ENCODE measurements around the gene ZNF429. TPM values are rescaled to one million over a fixed set of nuclear protein-coding genes. Genes with fewer than 3 reads are reported as not detected.

The ZNF429 gene
- total RNA-seq, 1 donor from 2014 or later = 12.7 TPM

GRCh38 chr19:21587549-21587948 is 82.1 kb downstream of the ZNF429 start:
- no peak for DNase-seq (ENCODE audit: low read depth)
- no peaks in the 10 kb centered on the region for H3K79me2 ChIP-seq (ENCODE audit: insufficient read depth, low read length)
- no peaks in the 10 kb centered on the region for H4K20me1 ChIP-seq (ENCODE audit: insufficient read depth, low read length)
- no peak overlapping the region for H3K4me2 ChIP-seq (ENCODE audit: low read length)
- no peak overlapping the region for H2AFZ ChIP-seq (ENCODE audit: low read depth, low read length)
- no peak overlapping the region for H3K4me3 Mint-ChIP-seq (ENCODE audit: unreplicated experiment)
- H3K27ac ChIP-seq (ENCODE audit: low read depth, low read length) = no peak overlapping the region
- no peak for FAIRE-seq
- TF ChIP-seq EZH2 (IDR thresholded peaks at IDR 0.05; ENCODE audit: insufficient read depth, low read length) = no peak
- TF ChIP-seq, protein P1, sequence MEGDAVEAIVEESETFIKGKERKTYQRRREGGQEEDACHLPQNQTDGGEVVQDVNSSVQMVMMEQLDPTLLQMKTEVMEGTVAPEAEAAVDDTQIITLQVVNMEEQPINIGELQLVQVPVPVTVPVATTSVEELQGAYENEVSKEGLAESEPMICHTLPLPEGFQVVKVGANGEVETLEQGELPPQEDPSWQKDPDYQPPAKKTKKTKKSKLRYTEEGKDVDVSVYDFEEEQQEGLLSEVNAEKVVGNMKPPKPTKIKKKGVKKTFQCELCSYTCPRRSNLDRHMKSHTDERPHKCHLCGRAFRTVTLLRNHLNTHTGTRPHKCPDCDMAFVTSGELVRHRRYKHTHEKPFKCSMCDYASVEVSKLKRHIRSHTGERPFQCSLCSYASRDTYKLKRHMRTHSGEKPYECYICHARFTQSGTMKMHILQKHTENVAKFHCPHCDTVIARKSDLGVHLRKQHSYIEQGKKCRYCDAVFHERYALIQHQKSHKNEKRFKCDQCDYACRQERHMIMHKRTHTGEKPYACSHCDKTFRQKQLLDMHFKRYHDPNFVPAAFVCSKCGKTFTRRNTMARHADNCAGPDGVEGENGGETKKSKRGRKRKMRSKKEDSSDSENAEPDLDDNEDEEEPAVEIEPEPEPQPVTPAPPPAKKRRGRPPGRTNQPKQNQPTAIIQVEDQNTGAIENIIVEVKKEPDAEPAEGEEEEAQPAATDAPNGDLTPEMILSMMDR (IDR thresholded peaks at IDR 0.05; ENCODE audit: insufficient read depth, low read depth, low read length) = no peak
- no peaks in the 10 kb centered on the region for H3K36me3 Mint-ChIP-seq (ENCODE audit: low read depth, unreplicated experiment)
- H3K4me1 Mint-ChIP-seq (ENCODE audit: low read depth, unreplicated experiment) = no peaks in the 10 kb centered on the region
- H3K36me3 ChIP-seq (ENCODE audit: insufficient read depth, low read length) = no peaks in the 10 kb centered on the region
- no peak overlapping the region for H3K4me3 ChIP-seq (ENCODE audit: insufficient read depth, low read depth, low read length)
- peaks cover 5% of the 10 kb centered on the region for H3K9me3 ChIP-seq (ENCODE audit: insufficient read depth, low read depth, low read length)
- H3K9ac ChIP-seq (ENCODE audit: low read length) = no peak overlapping the region
- H3K4me1 ChIP-seq (ENCODE audit: insufficient read depth, low read length) = no peaks in the 10 kb centered on the region
- no peaks in the 10 kb centered on the region for H3K27me3 ChIP-seq (ENCODE audit: insufficient read depth, low read length)
- peaks cover 6% of the 10 kb centered on the region for H3K9me3 Mint-ChIP-seq (ENCODE audit: unreplicated experiment)
- H3K27me3 Mint-ChIP-seq (ENCODE audit: low read depth, unreplicated experiment) = peaks cover 23% of the 10 kb centered on the region
- H3K27ac Mint-ChIP-seq (ENCODE audit: unreplicated experiment) = no peak overlapping the region

DNA sequence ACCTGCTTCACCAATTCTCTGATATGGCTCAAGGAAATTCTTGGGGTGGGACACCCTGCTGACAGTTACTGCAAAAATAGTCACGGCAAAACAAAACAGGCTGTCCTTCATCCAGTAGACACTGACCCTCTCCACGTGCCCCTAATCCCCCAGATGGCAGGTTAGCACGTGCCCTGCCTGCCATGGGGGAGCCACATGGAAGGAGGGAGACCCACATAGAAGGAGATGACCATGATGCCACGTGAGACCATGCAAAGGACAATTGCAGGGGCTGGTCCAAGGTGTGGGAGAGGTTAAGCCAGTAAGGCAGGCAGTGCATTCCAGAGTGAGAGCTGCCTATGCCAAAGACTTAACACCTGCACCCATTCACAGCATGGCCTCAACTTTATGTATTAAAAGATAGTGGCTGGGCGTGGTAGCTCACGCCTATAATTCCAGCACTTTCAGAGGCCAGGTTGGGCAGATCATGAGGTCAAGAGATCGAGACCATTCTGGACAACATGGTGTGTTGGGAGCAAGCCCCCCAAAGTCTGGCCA is 82.7 kb downstream of the ZNF429 start:
- no peaks in the 10 kb centered on the region for H3K36me3 ChIP-seq (ENCODE audit: insufficient read depth, low read length)
- H3K27ac ChIP-seq (ENCODE audit: low read depth, low read length) = no peak overlapping the region
- H3K4me1 Mint-ChIP-seq (ENCODE audit: low read depth, unreplicated experiment) = no peaks in the 10 kb centered on the region
- no peaks in the 10 kb centered on the region for H3K36me3 Mint-ChIP-seq (ENCODE audit: low read depth, unreplicated experiment)
- H4K20me1 ChIP-seq (ENCODE audit: insufficient read depth, low read length) = no peaks in the 10 kb centered on the region
- no peaks in the 10 kb centered on the region for H3K27me3 ChIP-seq (ENCODE audit: insufficient read depth, low read length)
- no peak overlapping the region for H3K4me3 Mint-ChIP-seq (ENCODE audit: unreplicated experiment)
- H3K79me2 ChIP-seq (ENCODE audit: insufficient read depth, low read length) = no peaks in the 10 kb centered on the region
- H2AFZ ChIP-seq (ENCODE audit: low read depth, low read length) = no peak overlapping the region
- H3K9me3 ChIP-seq (ENCODE audit: insufficient read depth, low read depth, low read length) = peaks cover 5% of the 10 kb centered on the region
- DNase-seq (ENCODE audit: low read depth) (no peak), FAIRE-seq (no peak)
- TF ChIP-seq EZH2 (IDR thresholded peaks at IDR 0.05; ENCODE audit: insufficient read depth, low read length) = no peak
- TF ChIP-seq, protein P1 (IDR thresholded peaks at IDR 0.05; ENCODE audit: insufficient read depth, low read depth, low read length) = no peak
- no peak overlapping the region for H3K4me3 ChIP-seq (ENCODE audit: insufficient read depth, low read depth, low read length)
- peaks cover 23% of the 10 kb centered on the region for H3K27me3 Mint-ChIP-seq (ENCODE audit: low read depth, unreplicated experiment)
- no peak overlapping the region for H3K27ac Mint-ChIP-seq (ENCODE audit: unreplicated experiment)
- H3K4me1 ChIP-seq (ENCODE audit: insufficient read depth, low read length) = no peaks in the 10 kb centered on the region
- H3K9me3 Mint-ChIP-seq (ENCODE audit: unreplicated experiment) = peaks cover 6% of the 10 kb centered on the region
- no peak overlapping the region for H3K4me2 ChIP-seq (ENCODE audit: low read length)
- H3K9ac ChIP-seq (ENCODE audit: low read length) = no peak overlapping the region

- H3K9ac ChIP-seq (ENCODE audit: low read length) = no peak overlapping the region
- no peak overlapping the region for H2AFZ ChIP-seq (ENCODE audit: low read depth, low read length)
- H3K9me3 ChIP-seq (ENCODE audit: insufficient read depth, low read depth, low read length) = peaks cover 2% of the 10 kb centered on the region
- no peaks in the 10 kb centered on the region for H3K79me2 ChIP-seq (ENCODE audit: insufficient read depth, low read length)
- no peaks in the 10 kb centered on the region for H4K20me1 ChIP-seq (ENCODE audit: insufficient read depth, low read length)
- TF ChIP-seq, protein P1 (IDR thresholded peaks at IDR 0.05; ENCODE audit: insufficient read depth, low read depth, low read length) = no peak
- no peaks in the 10 kb centered on the region for H3K36me3 ChIP-seq (ENCODE audit: insufficient read depth, low read length)
- H3K4me3 Mint-ChIP-seq (ENCODE audit: unreplicated experiment) = no peak overlapping the region
- peaks cover 8% of the 10 kb centered on the region for H3K9me3 Mint-ChIP-seq (ENCODE audit: unreplicated experiment)
- DNase-seq (ENCODE audit: low read depth) (no peak), FAIRE-seq (no peak)
- no peaks in the 10 kb centered on the region for H3K4me1 ChIP-seq (ENCODE audit: insufficient read depth, low read length)
- H3K36me3 Mint-ChIP-seq (ENCODE audit: low read depth, unreplicated experiment) = no peaks in the 10 kb centered on the region
- no peak overlapping the region for H3K4me3 ChIP-seq (ENCODE audit: insufficient read depth, low read depth, low read length)
- H3K4me1 Mint-ChIP-seq (ENCODE audit: low read depth, unreplicated experiment) = no peaks in the 10 kb centered on the region
- no peak overlapping the region for H3K27ac ChIP-seq (ENCODE audit: low read depth, low read length)
- H3K27me3 Mint-ChIP-seq (ENCODE audit: low read depth, unreplicated experiment) = peaks cover 14% of the 10 kb centered on the region
- H3K4me2 ChIP-seq (ENCODE audit: low read length) = no peak overlapping the region
- H3K27ac Mint-ChIP-seq (ENCODE audit: unreplicated experiment) = no peak overlapping the region
- H3K27me3 ChIP-seq (ENCODE audit: insufficient read depth, low read length) = no peaks in the 10 kb centered on the region
These were observed 85.5 kb downstream of the ZNF429 start for GRCh38 chr19:21590867-21591266.
